H1 (cell line): ENCODE measurements around the gene TRAF5. TPM values are rescaled to one million over a fixed set of nuclear protein-coding genes. Genes with fewer than 3 reads are reported as not detected.
A peak's percentile ranks its signal among the peaks of the same experiment; 100 is the strongest.
"Not testable (repeated sequence)": the region's sequence is repeated elsewhere in the genome, so short reads cannot be mapped to it uniquely, and the experiment has no call there.

Experiments used
- CTCF ChIA-PET: fragments of 300-600 bp; sonication (Branson Sonifier 250); formaldehyde crosslinking; loops from one replicate; lab custom pipeline; 2021; ENCODE audit not compliant: partially characterized antibody; lab: Charles Lee
- POLR2A ChIA-PET: fragments of 300-600 bp; sonication (Branson Sonifier 250); formaldehyde crosslinking; loops from one replicate; lab custom pipeline; 2021; ENCODE audit warnings: inconsistent platforms; ENCODE audit not compliant: partially characterized antibody; lab: Charles Lee
- DNase-seq, 2 experiments: peaks; one replicate each; pipeline versions ENCODE4 v3.0.0 to v3.0.0-alpha.2; 2010 to 2022; ENCODE audit warnings: low spot score in 2 of 2, low read depth in 1 of 2, mixed read lengths in 1 of 2
- FAIRE-seq: peaks from 2 replicates; lab custom pipeline; 2011; peaks lifted over from hg19 to GRCh38; lab: Jason Lieb, UNC
- H2AFZ ChIP-seq: 2 replicates; pipeline ENCODE4 v1.8.1; 2012; ENCODE audit warnings: low read length, inconsistent platforms
- H2AK5ac ChIP-seq: 2 replicates; pipeline ENCODE4 v1.6.1; 2013; ENCODE audit warnings: low read depth, low read length
- H2BK120ac ChIP-seq: replicated peaks from 2 replicates; pipeline ENCODE3; 2013; ENCODE audit warnings: low read depth, low read length, inconsistent platforms
- H2BK12ac ChIP-seq: 2 replicates; pipeline ENCODE4 v1.6.1; 2013; ENCODE audit warnings: low read depth, low read length
- H2BK15ac ChIP-seq: 2 replicates; pipeline ENCODE4 v1.6.1; 2013; ENCODE audit warnings: low read length
- H2BK20ac ChIP-seq: 2 replicates; pipeline ENCODE4 v1.6.1; 2013; ENCODE audit warnings: low read length
- H2BK5ac ChIP-seq: 2 replicates; pipeline ENCODE4 v1.6.1; 2013; ENCODE audit warnings: low read depth, low read length
- H3K14ac ChIP-seq: 2 replicates; pipeline ENCODE4 v1.6.1; 2013; ENCODE audit warnings: inconsistent platforms; ENCODE audit not compliant: insufficient read length
- H3K18ac ChIP-seq: 2 replicates; pipeline ENCODE4 v1.6.1; 2013; ENCODE audit warnings: low read length; ENCODE audit errors: extremely low read depth
- H3K23ac ChIP-seq: 2 replicates; pipeline ENCODE4 v1.6.1; 2013; ENCODE audit warnings: inconsistent platforms; ENCODE audit not compliant: insufficient read length
- H3K23me2 ChIP-seq: 2 replicates; pipeline ENCODE4 v1.6.1; 2013; ENCODE audit warnings: low read depth, low read length
- H3K27ac ChIP-seq: 2 replicates; pipeline ENCODE4 v1.6.1; 2011; ENCODE audit warnings: low read depth, low read length, inconsistent platforms
- H3K27me3 ChIP-seq, 4 experiments: replicated peaks in 1 of 4; 1 replicate in 1 of 4; 2 replicates in 3 of 4; pipeline versions ENCODE4 v1.6.1 to v1.8.1; 2011 to 2013; ENCODE audit warnings: low read length in 3 of 4, mild to moderate bottlenecking in 3 of 4, inconsistent platforms in 2 of 4, mixed read lengths in 2 of 4, moderate library complexity in 1 of 4; ENCODE audit not compliant: control insufficient read depth in 3 of 4, insufficient read depth in 3 of 4; ENCODE audit errors: extremely low read depth in 1 of 4
- H3K36me3 ChIP-seq, 4 experiments: 2 replicates each; pipeline versions ENCODE4 v1.6.1 to v1.8.1; 2011 to 2013; ENCODE audit warnings: mild to moderate bottlenecking in 4 of 4, low read length in 3 of 4, moderate library complexity in 2 of 4, control low read depth in 1 of 4, inconsistent platforms in 1 of 4; ENCODE audit not compliant: insufficient read depth in 4 of 4, control insufficient read depth in 2 of 4
- H3K4ac ChIP-seq: replicated peaks from 2 replicates; pipeline ENCODE3; 2013; ENCODE audit warnings: low read length, low read depth, mixed read lengths, inconsistent platforms; ENCODE audit not compliant: insufficient read length
- H3K4me1 ChIP-seq, 4 experiments: replicated peaks in 1 of 4; 1 replicate in 1 of 4; 2 replicates in 3 of 4; pipeline versions ENCODE4 v1.6.1 to v1.8.1; 2011 to 2013; ENCODE audit warnings: low read length in 3 of 4, inconsistent platforms in 2 of 4, mixed read lengths in 1 of 4; ENCODE audit not compliant: insufficient read depth in 4 of 4, control insufficient read depth in 3 of 4
- H3K4me2 ChIP-seq, 2 experiments: 2 replicates each; pipeline versions ENCODE4 v1.6.1 to v1.8.1; 2011 to 2013; ENCODE audit warnings: low read depth in 2 of 2, low read length in 2 of 2, control low read depth in 1 of 2, inconsistent platforms in 1 of 2, mild to moderate bottlenecking in 1 of 2; ENCODE audit not compliant: insufficient read depth in 1 of 2
- H3K4me3 ChIP-seq, 4 experiments: fragments of 200-600, 300-600 bp in 1 of 4; sonication (generic), shearing (Covaris generic), sonication (Bioruptor Twin) in 1 of 4; 2 replicates each; pipeline versions ENCODE4 v1.5.1 to v1.8.1; 2011 to 2016; ENCODE audit warnings: low read length in 4 of 4, low read depth in 3 of 4, control low read depth in 2 of 4, inconsistent platforms in 2 of 4, mild to moderate bottlenecking in 2 of 4, mixed read lengths in 1 of 4, moderate library complexity in 1 of 4; ENCODE audit not compliant: insufficient read depth in 2 of 4; ENCODE audit errors: extremely low read depth in 1 of 4
- H3K56ac ChIP-seq: replicated peaks from 2 replicates; pipeline ENCODE3; 2013; ENCODE audit warnings: low read depth, mild to moderate bottlenecking, mixed read lengths, low read length, inconsistent platforms; ENCODE audit not compliant: insufficient read length
- H3K79me1 ChIP-seq: 2 replicates; pipeline ENCODE4 v1.6.1; 2013; ENCODE audit warnings: low read depth, low read length, control low read depth
- H3K79me2 ChIP-seq, 2 experiments: 2 replicates each; pipeline versions ENCODE4 v1.6.1 to v1.8.1; 2012 to 2013; ENCODE audit warnings: low read length in 2 of 2, mild to moderate bottlenecking in 2 of 2, inconsistent platforms in 1 of 2; ENCODE audit not compliant: insufficient read depth in 2 of 2, control insufficient read depth in 1 of 2
- H3K9ac ChIP-seq, 4 experiments: replicated peaks in 1 of 4; 1 replicate in 1 of 4; 2 replicates in 3 of 4; pipeline versions ENCODE4 v1.6.1 to v1.8.1; 2011 to 2013; ENCODE audit warnings: low read depth in 3 of 4, low read length in 3 of 4, control low read depth in 2 of 4, mild to moderate bottlenecking in 2 of 4, moderate library complexity in 2 of 4, inconsistent platforms in 1 of 4; ENCODE audit errors: extremely low read depth in 1 of 4
- H3K9me3 ChIP-seq, 2 experiments: 2 replicates each; pipeline versions ENCODE4 v1.6.1 to v1.8.1; 2012 to 2013; ENCODE audit warnings: mild to moderate bottlenecking in 2 of 2, moderate library complexity in 2 of 2, control low read depth in 1 of 2, inconsistent platforms in 1 of 2, low read depth in 1 of 2, low read length in 1 of 2, mixed read lengths in 1 of 2; ENCODE audit not compliant: insufficient read depth in 2 of 2
- H4K20me1 ChIP-seq, 2 experiments: replicated peaks in 1 of 2; 2 replicates each; pipeline versions ENCODE3 to v1.8.1; 2011 to 2013; ENCODE audit warnings: inconsistent platforms in 2 of 2, low read length in 2 of 2, mild to moderate bottlenecking in 1 of 2; ENCODE audit not compliant: insufficient read depth in 2 of 2, control insufficient read depth in 1 of 2
- H4K5ac ChIP-seq: 2 replicates; pipeline ENCODE4 v1.6.1; 2013; ENCODE audit warnings: low read length, low read depth, mixed read lengths, inconsistent platforms; ENCODE audit not compliant: insufficient read length
- H4K8ac ChIP-seq: 2 replicates; pipeline ENCODE4 v1.8.0; 2013; ENCODE audit warnings: mild to moderate bottlenecking, moderate library complexity, low read length, inconsistent platforms; ENCODE audit not compliant: insufficient read depth; ENCODE audit errors: extremely low read depth
- H4K91ac ChIP-seq: replicated peaks from 2 replicates; pipeline ENCODE3; 2013; ENCODE audit warnings: low read length, mixed read lengths, inconsistent platforms; ENCODE audit not compliant: insufficient read length
- ASH2L ChIP-seq: fragments of 200-600, 300-600 bp; sonication (generic); IDR thresholded peaks from one replicate; pipeline ENCODE4 v1.7.1; 2017; ENCODE audit warnings: low read length
- E2F6 ChIP-seq: IDR thresholded peaks from 2 replicates; pipeline ENCODE4 v1.6.1; 2012; ENCODE audit warnings: inconsistent platforms
- KDM4A ChIP-seq: IDR thresholded peaks from one replicate; pipeline ENCODE4 v1.7.1; 2012; ENCODE audit warnings: low read depth, mild to moderate bottlenecking, moderate library complexity, low read length, inconsistent platforms; ENCODE audit not compliant: severe bottlenecking
- PHF8 ChIP-seq: fragments of 200-600 bp; sonication (generic); conservative IDR thresholded peaks from 2 replicates; pipeline ENCODE4 v1.7.1; 2012; ENCODE audit warnings: low read depth, mild to moderate bottlenecking, inconsistent platforms, low read length, moderate library complexity
- POLR2A ChIP-seq, 2 experiments: IDR thresholded peaks; 1 replicate in 1 of 2; 2 replicates in 1 of 2; pipeline ENCODE4 v1.6.1; 2011; ENCODE audit warnings: low read depth in 2 of 2, low read length in 2 of 2, mild to moderate bottlenecking in 2 of 2; ENCODE audit errors: control extremely low read depth in 1 of 2
- RAD21 ChIP-seq, 2 experiments: IDR thresholded peaks in 1 of 2; conservative IDR thresholded peaks in 1 of 2; 2 replicates each; pipeline ENCODE4 v1.6.1; 2011; ENCODE audit warnings: low read depth in 2 of 2, low read length in 2 of 2, improper control_type of control experiment in 1 of 2, inconsistent platforms in 1 of 2, mild to moderate bottlenecking in 1 of 2, moderate library complexity in 1 of 2
- RBBP5 ChIP-seq: IDR thresholded peaks from 2 replicates; pipeline ENCODE4 v1.7.1; 2012; ENCODE audit warnings: low read depth, mild to moderate bottlenecking, inconsistent platforms, low read length, moderate library complexity, borderline replicate concordance
- TBP ChIP-seq: IDR thresholded peaks from 2 replicates; pipeline ENCODE4 v1.6.1; 2011; ENCODE audit warnings: low read depth, low read length, improper control_type of control experiment
- WGBS, 2 experiments: shearing (Covaris generic) in 1 of 2; methylation state at CpG; one replicate each; pipeline versions ENCODE4 v1.1.6 to v1.1.7; 2013 to 2015; ENCODE audit warnings: low lambda C conversion rate in 2 of 2, mixed read lengths in 2 of 2, inconsistent platforms in 1 of 2, low coverage in 1 of 2, missing lambda C conversion rate in 1 of 2; ENCODE audit not compliant: insufficient replicate concordance in 2 of 2, insufficient coverage in 1 of 2, insufficient read length in 1 of 2; ENCODE audit errors: extremely low coverage in 1 of 2, missing lambda C conversion rate in 1 of 2; 5-methylcytosine and 5-hydroxymethylcytosine counted together
- polyA plus RNA-seq, 7 experiments: library from polyadenylated mRNA; depleted of rRNA in 3 of 7; stranded (reverse) in 5 of 7; unstranded in 2 of 7; fragments of >200 nt in 5 of 7; fragments of 200-250 nt in 2 of 7; gene quantifications; 1 replicate in 5 of 7; 2 replicates in 1 of 7; 4 replicates in 1 of 7; pipeline versions ENCODE4 v1.2.1 to v1.2.3, GENCODE V29; 2011 to 2013; ENCODE audit warnings: missing spikeins in 2 of 7, mixed read lengths in 2 of 7
- total RNA-seq: library from RNA; stranded (reverse); fragmentation: NEBNext Ultra II Directional; extraction: Animal tissue kit (Norgen Biotek cat#: 25700); gene quantifications from 2 replicates; pipeline ENCODE4 v1.2.1, GENCODE V29; 2021
- TF ChIP-seq, protein P1 (sequence below): IDR thresholded peaks from 2 replicates; pipeline ENCODE4 v1.6.1; 2012; ENCODE audit warnings: inconsistent platforms

The TRAF5 gene
- total and polyA plus RNA-seq, 2 of the 8 experiments (the other 6 are each of a cell fraction or from before 2014, with no cell fraction given): 13.0 to 17.1 TPM

DNA sequence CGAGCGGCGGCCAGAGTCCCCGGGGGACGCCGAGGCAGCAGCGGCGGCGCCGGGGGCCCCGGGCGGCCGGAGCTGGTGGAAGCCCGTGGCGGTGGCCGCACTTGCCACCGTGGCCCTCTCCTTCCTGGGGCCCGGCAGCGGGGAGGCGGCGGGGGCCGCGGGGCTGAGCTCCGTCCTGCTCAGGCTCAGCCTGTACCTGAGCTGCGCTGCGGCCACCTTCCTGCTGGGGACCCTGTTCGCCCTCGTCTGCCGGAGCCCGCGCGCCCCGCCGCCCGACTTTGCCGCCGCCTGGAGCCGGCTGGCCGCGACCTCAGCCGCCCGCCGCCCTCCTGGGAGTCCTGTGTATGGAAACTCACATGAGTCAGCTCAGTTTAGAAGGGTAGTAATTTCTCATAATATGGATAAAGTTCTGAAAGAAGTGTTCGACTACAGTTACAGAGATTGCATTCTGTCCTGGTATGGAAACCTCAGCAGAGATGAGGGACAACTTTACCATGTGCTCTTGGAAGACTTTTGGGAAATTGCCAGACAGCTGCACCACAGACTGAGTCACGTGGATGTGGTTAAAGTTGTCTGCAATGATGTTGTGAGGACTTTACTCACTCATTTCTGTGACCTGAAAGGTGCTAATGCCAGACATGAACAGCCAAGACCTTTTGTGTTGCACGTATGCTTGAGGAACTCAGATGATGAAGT, 90.1 kb downstream of the TRAF5 start:
- H2BK15ac ChIP-seq, H3K23me2 ChIP-seq, H3K36me3 ChIP-seq: not testable (repeated sequence)
- peak overlapping the region; percentile 92 for H4K8ac ChIP-seq
- peak in 1 of 2 experiments; percentile 39; a peak in 1 of 3 replicates for TF ChIP-seq POLR2A (IDR thresholded peaks at IDR 0.05; ENCODE audit: control extremely low read depth in 1 of 2, low read depth in 2 of 2, low read length in 2 of 2)
- TF ChIP-seq ASH2L: peak; percentile 20
- peak; percentile 53 for TF ChIP-seq KDM4A
- TF ChIP-seq PHF8: peak; percentile 36; the same call in 1 of the 2 replicates
- TF ChIP-seq, protein P1, sequence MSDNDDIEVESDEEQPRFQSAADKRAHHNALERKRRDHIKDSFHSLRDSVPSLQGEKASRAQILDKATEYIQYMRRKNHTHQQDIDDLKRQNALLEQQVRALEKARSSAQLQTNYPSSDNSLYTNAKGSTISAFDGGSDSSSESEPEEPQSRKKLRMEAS: peak; percentile 22; the same call in 1 of the 2 replicates
- TF ChIP-seq RAD21 (IDR thresholded peaks at IDR 0.05 in 1 of 2, conservative IDR thresholded peaks at IDR 0.05 in 1 of 2; ENCODE audit: low read depth in 2 of 2, low read length in 2 of 2): peak in 1 of 2 experiments; percentile 19; a peak in 1 of 4 replicates
- peak; percentile 61; the same call in 1 of the 2 replicates for TF ChIP-seq RBBP5
- peak; percentile 39; the same call in 1 of the 2 replicates for TF ChIP-seq TBP
- peak; percentile 82 for TF ChIP-seq E2F6
- TF ChIP-seq, all 59 proteins: peak for 9; not testable (repeated sequence) for 50
- not testable (repeated sequence) for H4K91ac ChIP-seq, H3K79me2 ChIP-seq, H3K14ac ChIP-seq, H2BK20ac ChIP-seq, H2BK12ac ChIP-seq, H3K27me3 ChIP-seq, H2BK5ac ChIP-seq, H3K79me1 ChIP-seq, H2BK120ac ChIP-seq, H3K23ac ChIP-seq, H4K20me1 ChIP-seq, H4K5ac ChIP-seq, H3K56ac ChIP-seq, H3K9me3 ChIP-seq, H3K4ac ChIP-seq, H3K27ac ChIP-seq, H2AK5ac ChIP-seq, H3K4me1 ChIP-seq
- H3K4me3 ChIP-seq: peak overlapping the region; percentile 19 to 55 (median 27)
- CTCF ChIA-PET: interaction anchor here (0.6 to 2.5 kb wide), 16 partner anchors 10 to 1129 kb away, joined by 3 to 16 read pairs (median 4); no protein-coding TSS in a partner anchor
- 14% methylated on average over 19 of the region's 46 CpGs; no CpG with 5 or more reads in 1 of the 2 experiments for WGBS, 2 experiments
- H2AFZ ChIP-seq: 0 out of 2 replicates have a peak overlapping the region, but pooled peaks have one; percentile 59
- FAIRE-seq (peak; percentile 77), DNase-seq (peak in 1 of 2 experiments; percentile 82)
- peak overlapping the region; percentile 52 to 55 for H3K4me2 ChIP-seq
- POLR2A ChIA-PET: interaction anchor here (0.8 to 1.7 kb wide), 5 partner anchors 33 to 259 kb away, joined by 3 to 4 read pairs (median 3); partner anchors contain the start of gene NEK2
- H3K18ac ChIP-seq: 0 out of 2 replicates have a peak overlapping the region, but pooled peaks have one; percentile 68
- peak overlapping the region in 2 of 4 experiments; percentile 20 to 44; a peak in 3 of 7 replicates for H3K9ac ChIP-seq
